ENCODE measurements around the gene THRB. TPM values are rescaled to one million over a fixed set of nuclear protein-coding genes. Genes with fewer than 3 reads are reported as not detected.
"Not testable (repeated sequence)": the region's sequence is repeated elsewhere in the genome, so short reads cannot be mapped to it uniquely, and the experiment has no call there.

The THRB gene
- polyA plus RNA-seq, 1 of the 3 experiments (the other 2 are of a cell fraction), result 0.02 TPM

DNA sequence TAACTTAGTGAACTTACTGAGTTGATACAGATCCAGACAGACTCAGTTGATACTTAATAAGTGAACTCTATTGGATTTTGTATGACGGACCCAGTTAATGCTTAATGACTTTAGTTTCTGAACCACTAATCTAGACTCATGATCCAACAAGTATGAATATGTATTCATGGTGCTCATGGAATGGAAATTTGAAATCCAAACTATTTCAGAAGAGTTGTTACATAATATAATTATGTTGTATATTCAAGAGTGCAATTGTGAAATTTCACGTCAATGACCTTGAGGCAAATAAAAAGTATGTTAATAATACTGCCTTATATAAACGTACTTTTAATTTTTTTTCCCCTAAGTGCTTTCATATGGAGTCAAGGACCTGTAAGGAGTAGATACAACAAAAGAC lies 78.8 kb downstream of the THRB start:
- ChIA-PET CTCF (no interaction called here), POLR2A (no interaction called here)
- H3K9ac ChIP-seq, result no peak overlapping the region
- no peaks in the 10 kb centered on the region for H3K4me1 ChIP-seq (ENCODE audit: control insufficient read depth in 1 of 2, insufficient read depth in 2 of 2, low read depth in 1 of 2, low read length in 1 of 2)
- H3K4me2 ChIP-seq, result no peak overlapping the region
- H3F3A ChIP-seq (replicated peaks; ENCODE audit: insufficient read depth), result no peaks in the 10 kb centered on the region
- no peak overlapping the region for H3K27ac ChIP-seq (ENCODE audit: low read depth in 2 of 2, low read length in 1 of 2)
- no peak overlapping the region for H2AFZ ChIP-seq (ENCODE audit: low read depth)
- H3K4me3 ChIP-seq (ENCODE audit: low read depth in 2 of 2, low read length in 1 of 2), result no peak overlapping the region
- no peak for DNase-seq
- H3K27me3 ChIP-seq (ENCODE audit: insufficient read depth), result no peaks in the 10 kb centered on the region
- no peaks in the 10 kb centered on the region for H3K36me3 ChIP-seq (replicated peaks in 1 of 2; ENCODE audit: control insufficient read depth in 1 of 2, insufficient read depth in 2 of 2, low read length in 1 of 2)
- H3K9me2 ChIP-seq, result no peaks in the 10 kb centered on the region
- TF ChIP-seq, protein P1, sequence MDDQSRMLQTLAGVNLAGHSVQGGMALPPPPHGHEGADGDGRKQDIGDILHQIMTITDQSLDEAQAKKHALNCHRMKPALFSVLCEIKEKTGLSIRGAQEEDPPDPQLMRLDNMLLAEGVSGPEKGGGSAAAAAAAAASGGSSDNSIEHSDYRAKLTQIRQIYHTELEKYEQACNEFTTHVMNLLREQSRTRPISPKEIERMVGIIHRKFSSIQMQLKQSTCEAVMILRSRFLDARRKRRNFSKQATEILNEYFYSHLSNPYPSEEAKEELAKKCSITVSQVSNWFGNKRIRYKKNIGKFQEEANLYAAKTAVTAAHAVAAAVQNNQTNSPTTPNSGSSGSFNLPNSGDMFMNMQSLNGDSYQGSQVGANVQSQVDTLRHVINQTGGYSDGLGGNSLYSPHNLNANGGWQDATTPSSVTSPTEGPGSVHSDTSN (IDR thresholded peaks at IDR 0.05), result no peak
- no peak for TF ChIP-seq MXI1 (IDR thresholded peaks at IDR 0.05; ENCODE audit: low read depth, low read length)
- TF ChIP-seq POLR2AphosphoS5 (IDR thresholded peaks at IDR 0.05; ENCODE audit: low read depth, low read length), result no peak
- no peak for TF ChIP-seq ELF1 (IDR thresholded peaks at IDR 0.05)
- no peak for TF ChIP-seq FOXM1 (IDR thresholded peaks at IDR 0.05; ENCODE audit: low read depth)
- TF ChIP-seq EP300 (IDR thresholded peaks at IDR 0.05; ENCODE audit: borderline replicate concordance in 1 of 2, low read depth in 1 of 2, low read length in 1 of 2), result no peak
- TF ChIP-seq, protein P2, sequence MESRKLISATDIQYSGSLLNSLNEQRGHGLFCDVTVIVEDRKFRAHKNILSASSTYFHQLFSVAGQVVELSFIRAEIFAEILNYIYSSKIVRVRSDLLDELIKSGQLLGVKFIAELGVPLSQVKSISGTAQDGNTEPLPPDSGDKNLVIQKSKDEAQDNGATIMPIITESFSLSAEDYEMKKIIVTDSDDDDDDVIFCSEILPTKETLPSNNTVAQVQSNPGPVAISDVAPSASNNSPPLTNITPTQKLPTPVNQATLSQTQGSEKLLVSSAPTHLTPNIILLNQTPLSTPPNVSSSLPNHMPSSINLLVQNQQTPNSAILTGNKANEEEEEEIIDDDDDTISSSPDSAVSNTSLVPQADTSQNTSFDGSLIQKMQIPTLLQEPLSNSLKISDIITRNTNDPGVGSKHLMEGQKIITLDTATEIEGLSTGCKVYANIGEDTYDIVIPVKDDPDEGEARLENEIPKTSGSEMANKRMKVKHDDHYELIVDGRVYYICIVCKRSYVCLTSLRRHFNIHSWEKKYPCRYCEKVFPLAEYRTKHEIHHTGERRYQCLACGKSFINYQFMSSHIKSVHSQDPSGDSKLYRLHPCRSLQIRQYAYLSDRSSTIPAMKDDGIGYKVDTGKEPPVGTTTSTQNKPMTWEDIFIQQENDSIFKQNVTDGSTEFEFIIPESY (IDR thresholded peaks at IDR 0.05; ENCODE audit: borderline replicate concordance, low read depth), result no peak
- TF ChIP-seq, protein P3, sequence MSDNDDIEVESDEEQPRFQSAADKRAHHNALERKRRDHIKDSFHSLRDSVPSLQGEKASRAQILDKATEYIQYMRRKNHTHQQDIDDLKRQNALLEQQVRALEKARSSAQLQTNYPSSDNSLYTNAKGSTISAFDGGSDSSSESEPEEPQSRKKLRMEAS (IDR thresholded peaks at IDR 0.05; ENCODE audit: low read depth), result no peak
- TF ChIP-seq RXRA (IDR thresholded peaks at IDR 0.05; ENCODE audit: borderline replicate concordance, low read depth), result no peak
- H3K79me2 ChIP-seq (ENCODE audit: insufficient read depth), result no peaks in the 10 kb centered on the region
- H4K20me1 ChIP-seq (ENCODE audit: insufficient read depth), result no peaks in the 10 kb centered on the region
- H3K9me3 ChIP-seq, result no peaks in the 10 kb centered on the region
- 79% methylated on average over 3 of the region's 3 CpGs for WGBS (ENCODE audit: low lambda C conversion rate)

DNA sequence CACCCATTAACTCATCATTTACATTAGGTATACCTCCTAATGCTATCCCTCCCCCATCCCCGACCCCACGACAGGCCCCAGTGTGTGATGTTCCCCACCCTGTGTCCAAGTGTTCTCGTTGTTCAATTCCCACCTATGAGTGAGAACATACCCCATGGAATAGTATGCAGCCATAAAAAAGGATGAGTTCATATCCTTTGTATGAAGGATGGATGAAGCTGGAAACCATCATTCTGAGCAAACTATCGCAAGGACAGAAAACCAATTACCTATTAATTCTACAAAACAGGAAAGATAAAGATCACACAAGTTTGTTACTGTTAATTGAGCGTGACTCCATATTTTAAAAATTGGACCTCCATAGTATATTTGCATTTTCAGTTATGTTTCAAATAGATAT lies 81.0 kb downstream of the THRB start:
- H3K27me3 ChIP-seq (ENCODE audit: insufficient read depth); H3K4me3 ChIP-seq (ENCODE audit: low read depth in 2 of 2, low read length in 1 of 2); H4K20me1 ChIP-seq (ENCODE audit: insufficient read depth); H3K36me3 ChIP-seq (replicated peaks in 1 of 2; ENCODE audit: control insufficient read depth in 1 of 2, insufficient read depth in 2 of 2, low read length in 1 of 2); H3F3A ChIP-seq (replicated peaks; ENCODE audit: insufficient read depth); H3K9ac ChIP-seq; POLR2A ChIA-PET; DNase-seq; H3K27ac ChIP-seq (ENCODE audit: low read depth in 2 of 2, low read length in 1 of 2); H3K9me2 ChIP-seq; H3K79me2 ChIP-seq (ENCODE audit: insufficient read depth); H2AFZ ChIP-seq (ENCODE audit: low read depth); H3K4me1 ChIP-seq (ENCODE audit: control insufficient read depth in 1 of 2, insufficient read depth in 2 of 2, low read depth in 1 of 2, low read length in 1 of 2); H3K4me2 ChIP-seq; H3K9me3 ChIP-seq; CTCF ChIA-PET: not testable (repeated sequence)
- 29% methylated on average over 5 of the region's 5 CpGs for WGBS (ENCODE audit: low lambda C conversion rate)

DNA sequence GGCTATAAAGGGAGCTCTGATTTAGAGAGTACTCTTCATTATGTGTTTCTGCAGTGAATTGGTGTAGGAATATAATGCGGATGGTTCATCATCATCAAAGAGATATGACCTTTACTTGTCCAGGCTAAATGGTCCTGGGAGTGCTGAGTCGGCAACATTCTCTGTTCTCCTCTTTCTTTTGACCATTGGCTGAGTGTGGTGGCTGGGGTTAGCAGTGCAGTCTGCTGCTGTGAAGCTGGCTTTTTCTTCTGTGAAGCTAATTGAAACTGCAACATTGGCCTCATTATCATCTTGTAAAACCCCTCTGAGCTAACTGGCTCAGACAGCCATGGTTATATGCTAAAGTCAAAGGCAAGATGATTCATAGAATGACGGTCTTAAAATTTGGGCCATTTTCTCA lies 83.8 kb downstream of the THRB start:
- Histone ChIP-seq H3K9me3 (no peaks in the 10 kb centered on the region), H4K20me1 (ENCODE audit: insufficient read depth) (no peaks in the 10 kb centered on the region), H3K4me2 (no peak overlapping the region), H3K9me2 (no peaks in the 10 kb centered on the region), H3K27me3 (ENCODE audit: insufficient read depth) (no peaks in the 10 kb centered on the region), H3F3A (replicated peaks; ENCODE audit: insufficient read depth) (no peaks in the 10 kb centered on the region), H3K9ac (no peak overlapping the region), H3K4me1 (ENCODE audit: control insufficient read depth in 1 of 2, insufficient read depth in 2 of 2, low read depth in 1 of 2, low read length in 1 of 2) (no peaks in the 10 kb centered on the region), H3K4me3 (ENCODE audit: low read depth in 2 of 2, low read length in 1 of 2) (no peak overlapping the region), H3K36me3 (replicated peaks in 1 of 2; ENCODE audit: control insufficient read depth in 1 of 2, insufficient read depth in 2 of 2, low read length in 1 of 2) (no peaks in the 10 kb centered on the region), H3K27ac (ENCODE audit: low read depth in 2 of 2, low read length in 1 of 2) (no peak overlapping the region), H3K79me2 (ENCODE audit: insufficient read depth) (no peaks in the 10 kb centered on the region), H2AFZ (ENCODE audit: low read depth) (no peak overlapping the region)
- DNase-seq, result no peak
- 73% methylated on average over 3 of the region's 3 CpGs for WGBS (ENCODE audit: low lambda C conversion rate)
- CTCF ChIA-PET, result no interaction called here
- POLR2A ChIA-PET, result no interaction called here
- TF ChIP-seq, protein P4, sequence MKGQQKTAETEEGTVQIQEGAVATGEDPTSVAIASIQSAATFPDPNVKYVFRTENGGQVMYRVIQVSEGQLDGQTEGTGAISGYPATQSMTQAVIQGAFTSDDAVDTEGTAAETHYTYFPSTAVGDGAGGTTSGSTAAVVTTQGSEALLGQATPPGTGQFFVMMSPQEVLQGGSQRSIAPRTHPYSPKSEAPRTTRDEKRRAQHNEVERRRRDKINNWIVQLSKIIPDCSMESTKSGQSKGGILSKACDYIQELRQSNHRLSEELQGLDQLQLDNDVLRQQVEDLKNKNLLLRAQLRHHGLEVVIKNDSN (IDR thresholded peaks at IDR 0.05; ENCODE audit: borderline replicate concordance, low read depth), result no peak
- TF ChIP-seq, protein P3 (IDR thresholded peaks at IDR 0.05; ENCODE audit: low read depth), result no peak
- TF ChIP-seq FOXM1 (IDR thresholded peaks at IDR 0.05; ENCODE audit: low read depth) (no peak), JUND (IDR thresholded peaks at IDR 0.05) (no peak), RFX5 (IDR thresholded peaks at IDR 0.05; ENCODE audit: low read length) (no peak), RCOR1 (IDR thresholded peaks at IDR 0.05; ENCODE audit: low read length) (no peak), YY1 (IDR thresholded peaks at IDR 0.05; ENCODE audit: low read depth) (no peak), NRF1 (IDR thresholded peaks at IDR 0.05; ENCODE audit: low read depth, low read length) (no peak), EZH2phosphoT487 (IDR thresholded peaks at IDR 0.05; ENCODE audit: borderline replicate concordance, low read depth) (no peak), FOXJ3 (CRISPR knock-in tag; IDR thresholded peaks at IDR 0.05) (no peak), EP300 (IDR thresholded peaks at IDR 0.05; ENCODE audit: borderline replicate concordance in 1 of 2, low read depth in 1 of 2, low read length in 1 of 2) (no peak)
- TF ChIP-seq, protein P2 (IDR thresholded peaks at IDR 0.05; ENCODE audit: borderline replicate concordance, low read depth), result no peak
